ENCODE measurements around the gene RSPRY1.

Gene RSPRY1

DNA sequence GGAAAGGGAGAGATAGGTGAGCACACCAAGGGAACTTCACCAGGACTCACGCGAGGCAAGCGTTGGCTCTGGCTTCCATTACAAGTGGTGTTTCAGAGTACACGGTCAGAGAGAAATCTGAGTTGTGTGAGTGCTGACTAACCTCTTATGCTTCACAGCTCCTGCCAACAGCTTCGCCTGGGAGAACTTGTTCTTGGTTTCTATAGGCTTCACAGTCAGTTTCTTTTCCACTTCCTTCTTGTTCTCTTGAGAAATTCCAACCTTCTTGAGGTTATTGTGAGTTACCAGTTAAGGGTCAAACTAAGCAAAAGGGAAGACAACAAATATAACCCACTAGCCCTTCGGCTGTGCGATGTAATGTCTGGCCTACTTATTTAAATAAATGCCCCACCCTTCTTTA is 19.2 kb upstream of the RSPRY1 start:
- Histone ChIP-seq H3K36me3 (ENCODE audit: control insufficient read depth, insufficient read depth, low read length) (peaks cover 13% of the 10 kb centered on the region), H3K27me3 (replicated peaks; ENCODE audit: control insufficient read depth, insufficient read depth, low read length) (no peaks in the 10 kb centered on the region), H3K4me3 (replicated peaks; ENCODE audit: low read depth, low read length) (no peak overlapping the region)
- DNase-seq (ENCODE audit: extremely low read depth, insufficient read length): no peak
- TF ChIP-seq, protein P1, sequence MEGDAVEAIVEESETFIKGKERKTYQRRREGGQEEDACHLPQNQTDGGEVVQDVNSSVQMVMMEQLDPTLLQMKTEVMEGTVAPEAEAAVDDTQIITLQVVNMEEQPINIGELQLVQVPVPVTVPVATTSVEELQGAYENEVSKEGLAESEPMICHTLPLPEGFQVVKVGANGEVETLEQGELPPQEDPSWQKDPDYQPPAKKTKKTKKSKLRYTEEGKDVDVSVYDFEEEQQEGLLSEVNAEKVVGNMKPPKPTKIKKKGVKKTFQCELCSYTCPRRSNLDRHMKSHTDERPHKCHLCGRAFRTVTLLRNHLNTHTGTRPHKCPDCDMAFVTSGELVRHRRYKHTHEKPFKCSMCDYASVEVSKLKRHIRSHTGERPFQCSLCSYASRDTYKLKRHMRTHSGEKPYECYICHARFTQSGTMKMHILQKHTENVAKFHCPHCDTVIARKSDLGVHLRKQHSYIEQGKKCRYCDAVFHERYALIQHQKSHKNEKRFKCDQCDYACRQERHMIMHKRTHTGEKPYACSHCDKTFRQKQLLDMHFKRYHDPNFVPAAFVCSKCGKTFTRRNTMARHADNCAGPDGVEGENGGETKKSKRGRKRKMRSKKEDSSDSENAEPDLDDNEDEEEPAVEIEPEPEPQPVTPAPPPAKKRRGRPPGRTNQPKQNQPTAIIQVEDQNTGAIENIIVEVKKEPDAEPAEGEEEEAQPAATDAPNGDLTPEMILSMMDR (IDR thresholded peaks at IDR 0.05; ENCODE audit: insufficient read depth, low read length, poor library complexity, severe bottlenecking): no peak

DNA sequence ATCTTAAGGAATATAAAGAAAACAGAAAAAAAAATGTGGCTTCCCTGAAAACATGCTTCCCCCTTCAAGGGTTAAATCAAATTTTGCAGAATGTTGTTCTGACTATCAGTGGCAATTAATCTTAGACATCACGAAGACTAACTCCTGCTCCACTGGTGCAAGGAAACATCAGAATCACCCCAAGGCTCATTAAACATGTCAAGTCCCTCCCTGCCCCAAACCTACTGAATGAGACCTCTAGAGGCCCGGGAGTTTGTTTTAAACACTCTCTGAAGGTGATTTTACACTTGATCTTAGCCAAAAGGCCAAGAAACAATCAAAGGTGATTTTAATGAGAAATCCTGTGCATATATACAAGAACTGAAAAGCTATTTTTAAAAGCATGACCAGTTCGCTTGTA is 18.6 kb upstream of the RSPRY1 start:
- Histone ChIP-seq H3K36me3 (ENCODE audit: control insufficient read depth, insufficient read depth, low read length) (peaks cover 14% of the 10 kb centered on the region), H3K4me3 (replicated peaks; ENCODE audit: low read depth, low read length) (no peak overlapping the region), H3K27me3 (replicated peaks; ENCODE audit: control insufficient read depth, insufficient read depth, low read length) (no peaks in the 10 kb centered on the region)
- TF ChIP-seq, protein P1 (IDR thresholded peaks at IDR 0.05; ENCODE audit: insufficient read depth, low read length, poor library complexity, severe bottlenecking): no peak
- DNase-seq (ENCODE audit: extremely low read depth, insufficient read length): no peak

DNA sequence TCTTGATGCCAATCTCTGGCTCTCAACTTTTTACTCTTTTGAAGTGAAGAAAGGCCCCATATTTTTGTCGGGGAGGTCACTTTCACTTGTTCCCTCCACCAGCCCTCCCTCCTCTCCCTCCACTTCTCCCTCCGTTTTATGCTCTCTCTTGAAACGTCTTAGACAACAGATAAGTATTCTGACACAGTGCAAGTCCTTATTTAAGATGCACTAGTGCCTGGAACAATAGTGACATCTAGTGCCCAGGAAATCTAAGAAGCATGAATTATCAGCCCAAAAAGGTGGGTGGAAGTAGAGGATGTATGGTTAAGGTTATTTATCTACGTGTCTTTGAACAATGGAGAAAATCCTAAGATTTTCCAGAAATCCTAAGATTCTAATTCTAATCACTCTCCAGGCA is 18.2 kb upstream of the RSPRY1 start:
- no peak for DNase-seq (ENCODE audit: extremely low read depth, insufficient read length)
- H3K36me3 ChIP-seq (ENCODE audit: control insufficient read depth, insufficient read depth, low read length): peaks cover 15% of the 10 kb centered on the region
- TF ChIP-seq, protein P1 (IDR thresholded peaks at IDR 0.05; ENCODE audit: insufficient read depth, low read length, poor library complexity, severe bottlenecking): peak; percentile 60

DNA sequence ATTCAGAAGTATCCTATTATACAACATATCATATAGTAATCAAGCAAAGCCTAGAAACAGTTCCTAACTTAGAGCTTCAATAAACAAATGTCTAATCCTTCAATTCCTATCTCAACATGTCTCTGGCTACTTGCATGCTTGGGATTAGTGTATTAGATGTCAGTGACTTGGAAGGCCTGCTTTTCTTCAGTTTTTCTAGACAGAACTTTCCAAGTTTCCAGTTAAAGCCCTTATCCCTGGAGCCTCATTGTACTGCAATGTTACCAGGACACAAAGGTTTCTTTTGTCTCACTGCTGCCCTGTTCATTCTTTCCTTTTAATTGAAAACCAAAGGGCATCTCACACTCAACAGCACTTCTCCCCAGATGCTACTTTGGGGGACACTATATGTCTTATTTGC is 16.8 kb upstream of the RSPRY1 start:
- peaks cover 17% of the 10 kb centered on the region for H3K36me3 ChIP-seq (ENCODE audit: control insufficient read depth, insufficient read depth, low read length)
- no peaks in the 10 kb centered on the region for H3K27me3 ChIP-seq (replicated peaks; ENCODE audit: control insufficient read depth, insufficient read depth, low read length)
- TF ChIP-seq, protein P1 (IDR thresholded peaks at IDR 0.05; ENCODE audit: insufficient read depth, low read length, poor library complexity, severe bottlenecking): no peak
- DNase-seq (ENCODE audit: extremely low read depth, insufficient read length): no peak
- no peak overlapping the region for H3K4me3 ChIP-seq (replicated peaks; ENCODE audit: low read depth, low read length)

More for the DNA sequence above, 18.2 kb upstream of the RSPRY1 start:
- no peak overlapping the region for H3K4me3 ChIP-seq (replicated peaks; ENCODE audit: low read depth, low read length)
- no peaks in the 10 kb centered on the region for H3K27me3 ChIP-seq (replicated peaks; ENCODE audit: control insufficient read depth, insufficient read depth, low read length)

DNA sequence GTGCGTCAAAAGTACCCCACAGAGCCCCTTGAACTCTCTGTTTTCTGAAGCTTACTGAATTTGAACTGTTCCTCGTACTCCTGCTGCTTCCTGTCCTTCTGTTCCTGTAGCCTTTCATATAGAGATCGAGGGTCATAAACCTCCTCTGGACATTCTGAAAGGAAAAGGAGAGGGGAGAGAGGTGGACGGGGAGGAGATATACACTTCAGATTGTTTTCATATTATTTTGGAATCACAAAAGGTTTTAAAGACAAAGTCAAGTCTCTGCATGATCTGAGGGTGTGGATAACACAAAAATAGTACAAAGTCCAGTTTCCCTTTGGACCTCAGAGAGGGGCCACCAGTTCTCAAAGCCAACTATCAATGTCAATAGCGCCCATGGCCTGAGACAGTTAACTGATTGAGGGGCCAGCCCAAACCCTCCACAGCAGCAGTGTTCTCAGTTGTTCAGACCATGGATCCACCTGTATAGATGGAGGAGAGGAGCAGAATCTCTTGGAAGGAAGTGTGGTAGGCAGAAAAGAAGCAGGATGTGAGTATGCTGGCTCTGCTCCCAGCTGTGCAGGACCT is 13.3 kb upstream of the RSPRY1 start:
- Histone ChIP-seq H3K4me3 (replicated peaks; ENCODE audit: low read depth, low read length) (no peak overlapping the region), H3K36me3 (ENCODE audit: control insufficient read depth, insufficient read depth, low read length) (peaks cover 12% of the 10 kb centered on the region), H3K27me3 (replicated peaks; ENCODE audit: control insufficient read depth, insufficient read depth, low read length) (no peaks in the 10 kb centered on the region)
- TF ChIP-seq, protein P1 (IDR thresholded peaks at IDR 0.05; ENCODE audit: insufficient read depth, low read length, poor library complexity, severe bottlenecking): no peak
- DNase-seq (ENCODE audit: extremely low read depth, insufficient read length): no peak

DNA sequence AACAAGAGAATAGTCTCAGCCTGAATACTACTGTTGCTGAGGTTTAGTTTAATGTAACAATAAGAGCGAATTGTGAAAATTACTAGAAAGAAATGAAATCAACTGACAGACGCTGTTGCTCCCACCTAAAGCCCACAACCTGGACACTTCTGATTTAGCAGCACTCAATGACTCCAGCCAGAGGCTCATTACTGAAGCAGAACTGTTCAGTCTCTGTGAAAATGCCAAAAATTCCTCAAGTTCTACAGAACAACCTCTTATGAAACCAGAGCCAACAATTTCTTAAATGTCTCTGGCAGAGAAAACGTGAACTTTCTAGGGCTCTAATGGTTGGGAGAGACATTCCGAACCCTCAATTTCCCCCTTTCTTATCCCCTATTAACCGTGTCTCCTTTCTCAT is 10.2 kb upstream of the RSPRY1 start:
- Histone ChIP-seq H3K4me3 (replicated peaks; ENCODE audit: low read depth, low read length) (no peak overlapping the region), H3K36me3 (ENCODE audit: control insufficient read depth, insufficient read depth, low read length) (peaks cover 9% of the 10 kb centered on the region), H3K27me3 (replicated peaks; ENCODE audit: control insufficient read depth, insufficient read depth, low read length) (no peaks in the 10 kb centered on the region)
- DNase-seq (ENCODE audit: extremely low read depth, insufficient read length): no peak
- TF ChIP-seq, protein P1 (IDR thresholded peaks at IDR 0.05; ENCODE audit: insufficient read depth, low read length, poor library complexity, severe bottlenecking): no peak

All from GM06990 (cell line).